ENCODE results near the gene LMCD1.
"Not testable (repeated sequence)": the region's sequence is repeated elsewhere in the genome, so short reads cannot be mapped to it uniquely, and the experiment has no call there.

LMCD1 gene

DNA sequence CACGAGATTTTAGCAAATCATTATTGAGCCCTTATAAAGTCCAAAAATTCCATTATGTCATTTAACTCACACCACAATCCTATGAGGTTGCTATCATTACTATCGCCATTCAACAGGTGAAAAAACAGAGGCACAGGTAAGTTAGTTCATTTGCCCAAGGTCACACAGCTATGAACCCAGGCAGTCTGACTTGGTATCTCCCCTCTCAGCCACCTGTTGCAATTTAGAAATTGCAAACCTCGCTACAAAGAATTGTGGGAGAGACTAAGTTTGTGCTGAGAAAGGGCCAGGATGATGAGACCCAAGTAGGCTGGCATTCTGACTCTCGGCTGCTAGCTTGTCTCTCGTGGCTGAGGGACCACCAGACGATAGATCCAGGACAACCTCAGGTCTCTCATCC, 57.7 kb downstream of the LMCD1 start:
- no peak for FAIRE-seq
- DNase-seq (ENCODE audit: low spot score), result no peak

DNA sequence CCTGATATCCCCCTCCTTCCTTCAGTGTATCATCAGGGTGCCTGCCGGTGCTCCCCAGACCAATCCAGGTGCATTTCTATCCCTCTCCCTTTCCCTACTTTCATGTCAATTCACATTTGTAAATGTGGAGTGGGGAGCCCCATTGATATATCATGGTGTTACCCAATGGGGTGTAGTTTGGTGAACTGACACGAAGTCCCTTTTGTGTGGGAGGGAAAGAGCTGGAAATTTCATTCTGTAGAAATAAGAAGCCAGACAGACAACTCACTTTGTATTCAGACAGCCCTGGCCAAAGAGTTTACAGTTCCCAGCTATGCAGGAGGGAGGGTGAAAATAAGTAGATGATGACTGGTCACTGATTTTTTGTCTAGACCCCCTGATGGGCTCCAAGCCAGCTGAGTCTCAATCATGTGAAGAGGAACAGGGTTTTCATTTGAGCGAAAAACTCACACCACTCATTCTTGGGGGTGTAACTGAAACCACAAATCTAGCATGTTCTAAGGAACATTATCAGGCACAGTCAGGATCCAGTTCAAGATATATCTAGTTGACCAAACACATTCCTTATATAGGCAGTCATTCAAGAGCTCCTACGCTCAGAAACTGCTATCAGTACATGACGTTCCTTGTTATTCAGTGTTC, 58.9 kb downstream of the LMCD1 start:
- FAIRE-seq (no peak), DNase-seq (ENCODE audit: low spot score) (no peak)

DNA sequence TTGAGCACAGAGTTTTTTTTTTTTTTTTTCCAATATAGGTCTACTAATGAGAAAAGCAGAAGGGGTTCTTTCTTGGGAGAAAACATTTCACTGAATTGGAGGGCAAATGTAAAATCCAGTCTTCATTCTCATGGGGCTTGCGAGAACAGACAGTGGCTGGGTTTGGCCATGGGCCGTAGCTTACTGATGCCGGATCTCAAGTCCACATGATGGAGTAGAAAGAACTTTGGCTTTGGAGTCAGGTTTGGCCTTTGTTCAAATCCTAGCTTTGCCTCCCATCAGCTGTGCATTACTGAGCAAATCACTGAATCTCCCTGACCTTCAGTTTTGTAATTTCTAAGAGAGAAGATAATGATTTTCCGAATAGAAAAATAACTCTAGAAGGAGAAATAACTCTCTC, 59.7 kb downstream of the LMCD1 start:
- DNase-seq (ENCODE audit: low spot score) (no peak), FAIRE-seq (no peak)

DNA sequence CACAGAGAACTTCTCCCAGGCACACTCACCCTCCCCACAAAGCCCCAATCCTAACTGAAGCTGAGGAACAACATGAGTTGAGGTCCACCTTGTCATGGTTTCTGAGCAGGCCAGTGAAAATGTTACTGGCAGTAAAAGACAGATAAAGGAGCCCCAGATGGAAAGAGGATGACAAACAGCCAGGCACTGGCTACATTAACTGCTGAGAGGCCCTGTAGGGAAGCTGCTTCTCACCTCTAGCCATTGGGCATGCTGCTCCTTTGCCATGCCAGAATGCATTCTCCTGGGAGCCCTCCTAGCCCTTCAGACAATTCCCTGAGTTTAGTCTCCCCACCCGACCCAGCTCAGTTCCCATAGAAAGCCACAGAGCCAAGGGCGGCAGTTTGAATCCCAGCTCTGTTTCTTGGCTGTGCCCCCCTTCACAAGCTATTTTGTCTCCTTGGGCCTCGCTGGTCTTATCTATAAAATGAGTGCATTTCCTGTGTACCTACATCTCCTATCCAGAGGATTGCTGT, 60.5 kb downstream of the LMCD1 start:
- no peak for FAIRE-seq
- DNase-seq (ENCODE audit: low spot score), result no peak

DNA sequence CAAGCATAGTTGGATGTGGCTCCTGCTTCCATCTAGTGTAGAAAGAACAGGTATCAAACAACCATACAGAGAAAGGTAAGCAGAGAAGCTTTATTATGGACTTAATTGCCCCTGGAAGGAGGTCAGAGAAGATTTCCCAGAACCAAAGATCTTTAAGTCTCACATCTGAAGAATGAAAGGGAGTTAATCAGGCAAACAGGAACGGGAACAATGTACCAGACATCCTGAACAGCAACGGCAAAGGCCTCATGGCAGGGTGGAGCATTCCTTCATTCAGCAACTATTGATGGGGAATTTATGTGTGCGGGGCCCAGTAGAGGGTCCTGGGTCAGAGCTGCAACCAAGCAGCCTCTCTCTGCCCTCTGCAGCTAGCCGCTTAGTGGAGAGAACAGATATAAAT, 61.5 kb downstream of the LMCD1 start:
- no peak for FAIRE-seq
- DNase-seq (ENCODE audit: low spot score), result no peak

DNA sequence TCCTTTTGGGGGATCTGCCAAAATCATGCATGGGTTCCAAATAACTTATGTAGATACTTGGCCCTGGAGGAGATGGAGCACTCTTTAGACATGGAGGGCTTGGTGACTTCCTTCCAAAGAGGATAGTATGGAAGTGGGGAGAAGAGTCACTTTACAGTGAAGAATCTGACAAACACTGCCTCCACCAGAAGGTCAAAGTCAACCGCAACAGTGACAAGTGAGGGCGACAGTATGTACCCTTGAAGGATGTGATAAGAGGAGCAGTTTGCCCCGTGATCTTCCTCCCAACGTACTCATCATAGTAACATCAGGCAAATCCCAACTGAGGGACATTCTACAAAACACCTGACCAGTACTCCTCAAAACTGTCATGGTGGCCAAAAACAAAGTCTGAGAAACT, 62.0 kb downstream of the LMCD1 start:
- DNase-seq (ENCODE audit: low spot score), result no peak
- FAIRE-seq, result no peak

DNA sequence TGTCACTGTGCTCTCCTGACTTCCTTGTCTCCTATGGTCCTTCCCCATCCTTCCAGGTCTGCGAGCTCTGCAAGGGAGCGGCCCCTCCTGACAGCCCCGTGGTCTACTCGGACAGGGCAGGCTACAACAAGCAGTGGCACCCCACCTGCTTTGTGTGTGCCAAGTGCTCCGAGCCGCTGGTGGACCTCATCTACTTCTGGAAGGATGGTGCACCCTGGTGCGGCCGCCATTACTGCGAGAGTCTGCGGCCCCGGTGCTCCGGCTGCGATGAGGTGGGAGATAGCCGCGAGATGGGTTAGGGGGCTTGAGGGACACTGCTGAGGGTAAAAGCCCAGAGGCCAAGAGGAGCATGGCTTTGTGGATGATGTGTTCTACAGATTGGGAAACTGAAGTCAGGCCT, 63.8 kb downstream of the LMCD1 start:
- DNase-seq (ENCODE audit: low spot score), result no peak
- FAIRE-seq, result no peak

DNA sequence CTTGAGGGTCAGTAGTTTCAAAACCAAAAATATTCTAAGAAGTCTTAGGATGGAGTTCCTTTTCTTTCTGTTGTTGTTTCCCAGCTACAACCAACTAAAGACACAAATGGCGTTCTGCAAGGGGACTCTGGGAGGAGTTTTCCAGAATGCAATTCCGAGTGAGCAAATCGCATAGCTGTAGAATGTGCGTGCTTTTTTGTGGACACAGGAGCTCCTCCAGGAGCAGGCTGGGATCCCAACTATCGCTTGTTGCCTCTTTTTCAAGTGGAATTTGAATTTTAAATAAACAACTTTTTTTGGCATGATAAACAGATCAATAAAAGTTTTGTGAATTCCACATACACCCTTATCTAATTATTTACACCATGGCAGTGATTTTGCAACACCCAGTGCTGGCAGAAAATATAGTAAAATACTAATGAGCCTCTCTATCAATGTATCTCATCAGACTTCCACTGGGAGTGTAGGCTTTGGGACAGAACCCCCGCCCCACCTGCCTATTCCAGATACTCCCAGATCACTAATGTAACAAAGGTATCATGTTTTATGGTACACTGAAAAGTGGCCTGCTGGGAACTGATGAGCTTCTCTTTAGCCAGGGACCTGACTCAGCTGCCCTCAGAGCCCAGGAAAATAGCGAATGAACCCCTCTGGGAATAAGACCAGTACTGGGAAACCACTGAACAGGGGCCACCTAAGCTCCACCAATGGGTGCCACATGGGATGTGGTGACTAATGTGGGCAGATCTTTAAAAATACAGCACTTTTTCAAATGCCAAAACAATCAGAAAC, 66.4 kb downstream of the LMCD1 start:
- DNase-seq (ENCODE audit: low spot score), result no peak
- no peak for FAIRE-seq

DNA sequence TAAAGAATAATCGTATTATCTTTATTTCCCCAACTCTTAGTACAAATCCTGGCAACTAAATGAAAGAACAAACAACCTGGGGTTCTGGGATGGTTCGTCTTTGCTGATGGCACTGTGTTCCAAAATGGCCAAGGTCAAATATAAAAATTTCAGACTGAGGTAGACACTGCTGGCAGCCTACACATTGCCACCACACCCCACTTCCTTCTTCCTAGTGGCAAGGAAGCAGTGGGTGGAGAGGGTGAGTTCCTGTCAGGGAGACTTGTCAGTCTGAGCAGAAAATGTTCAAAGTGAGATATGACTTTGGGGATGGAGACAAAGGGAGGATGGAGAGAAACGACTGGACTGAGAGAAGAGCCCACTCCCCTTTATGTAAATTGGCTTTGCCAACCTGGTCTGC, 69.6 kb downstream of the LMCD1 start:
- DNase-seq (ENCODE audit: low spot score) (no peak), FAIRE-seq (no peak)

DNA sequence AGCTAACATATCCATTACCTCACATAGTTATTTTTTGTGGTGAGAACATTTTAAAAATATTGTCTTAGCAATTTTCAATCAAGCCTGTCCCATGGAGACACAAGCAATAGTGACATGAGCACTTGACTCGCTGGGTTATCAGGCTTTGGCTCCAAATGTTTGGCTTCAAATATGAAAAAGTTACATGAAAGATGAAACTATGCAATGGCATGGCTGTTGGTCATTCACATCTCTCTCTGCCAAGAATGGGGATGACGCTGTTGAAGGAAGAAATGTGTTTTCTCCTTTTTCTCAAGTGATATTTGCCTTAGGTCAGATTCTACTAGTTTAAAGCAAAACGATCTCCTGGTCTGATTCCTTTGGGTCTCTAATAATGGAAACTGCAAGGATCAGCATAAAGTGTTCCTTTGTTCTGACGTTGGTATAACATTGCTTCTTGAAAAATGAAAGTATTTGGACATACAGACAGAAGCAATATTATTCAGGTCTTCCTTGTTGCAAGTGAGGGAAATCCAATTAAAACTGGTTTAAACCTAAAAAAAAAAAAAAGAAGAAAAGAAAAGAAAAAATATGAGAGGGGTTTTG, 71.8 kb downstream of the LMCD1 start:
- DNase-seq (ENCODE audit: low spot score) (no peak), FAIRE-seq (no peak)

DNA sequence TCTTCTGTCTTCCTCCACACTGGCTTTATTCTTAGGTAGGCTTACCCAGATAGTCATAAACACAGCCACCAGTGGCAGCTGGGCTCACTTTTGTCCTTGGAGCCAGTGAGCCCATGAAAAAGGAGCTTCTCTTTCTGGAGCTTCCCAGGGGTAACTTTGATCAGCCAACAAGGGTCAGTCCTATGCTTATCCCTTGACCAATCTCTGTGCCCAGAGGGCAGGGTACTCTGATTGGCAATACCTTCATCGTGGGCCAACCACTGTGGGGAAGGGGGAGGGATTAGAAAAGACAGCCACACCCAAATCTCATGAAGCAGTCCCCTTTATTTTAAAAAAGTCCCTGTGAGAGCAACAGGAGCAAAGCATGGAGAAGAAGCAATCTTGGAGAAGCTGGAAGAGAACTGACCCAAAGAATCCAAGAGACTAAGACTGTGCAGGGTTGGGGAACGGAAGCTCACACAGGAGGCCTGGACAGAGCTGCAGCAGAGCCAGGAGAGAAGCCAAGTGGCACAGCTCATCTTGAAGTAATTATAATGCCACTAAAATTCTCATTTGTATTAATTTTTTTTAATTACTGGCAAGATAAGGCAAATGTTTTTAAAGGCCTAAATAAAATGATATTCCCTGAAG, 72.5 kb downstream of the LMCD1 start:
- FAIRE-seq (no peak), DNase-seq (ENCODE audit: low spot score) (no peak)

DNA sequence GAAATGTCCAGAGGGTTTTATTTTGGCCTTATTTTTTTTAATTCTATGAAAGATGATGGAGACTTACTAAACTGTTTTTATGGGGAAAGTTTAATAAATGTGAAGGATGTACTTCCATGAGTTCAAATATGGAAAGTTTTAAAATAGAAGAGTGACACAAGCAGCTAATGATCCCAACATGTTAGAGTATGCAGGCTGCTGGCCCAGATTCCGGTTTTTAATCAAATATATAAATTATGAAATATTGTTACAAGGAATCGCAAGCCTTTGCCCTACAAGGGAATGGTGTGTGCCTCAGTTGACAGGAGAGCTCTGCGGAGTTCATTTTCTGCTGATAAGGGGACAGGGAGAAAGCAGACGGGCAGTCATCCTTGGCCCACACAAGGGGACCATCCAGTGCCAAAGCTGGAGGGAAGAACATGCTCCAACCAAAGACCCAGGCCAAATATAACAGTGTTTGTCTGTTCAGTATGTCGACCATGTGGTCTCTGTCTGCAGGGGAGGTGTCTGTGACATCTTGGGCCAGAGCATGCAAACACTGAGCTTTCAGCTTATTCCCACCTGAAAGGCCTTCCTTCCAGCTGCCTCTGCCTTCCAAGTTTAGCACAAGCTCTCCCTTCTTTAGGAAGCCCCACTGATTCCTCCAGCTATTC, 73.2 kb downstream of the LMCD1 start:
- DNase-seq (ENCODE audit: low spot score) (no peak), FAIRE-seq (no peak)

DNA sequence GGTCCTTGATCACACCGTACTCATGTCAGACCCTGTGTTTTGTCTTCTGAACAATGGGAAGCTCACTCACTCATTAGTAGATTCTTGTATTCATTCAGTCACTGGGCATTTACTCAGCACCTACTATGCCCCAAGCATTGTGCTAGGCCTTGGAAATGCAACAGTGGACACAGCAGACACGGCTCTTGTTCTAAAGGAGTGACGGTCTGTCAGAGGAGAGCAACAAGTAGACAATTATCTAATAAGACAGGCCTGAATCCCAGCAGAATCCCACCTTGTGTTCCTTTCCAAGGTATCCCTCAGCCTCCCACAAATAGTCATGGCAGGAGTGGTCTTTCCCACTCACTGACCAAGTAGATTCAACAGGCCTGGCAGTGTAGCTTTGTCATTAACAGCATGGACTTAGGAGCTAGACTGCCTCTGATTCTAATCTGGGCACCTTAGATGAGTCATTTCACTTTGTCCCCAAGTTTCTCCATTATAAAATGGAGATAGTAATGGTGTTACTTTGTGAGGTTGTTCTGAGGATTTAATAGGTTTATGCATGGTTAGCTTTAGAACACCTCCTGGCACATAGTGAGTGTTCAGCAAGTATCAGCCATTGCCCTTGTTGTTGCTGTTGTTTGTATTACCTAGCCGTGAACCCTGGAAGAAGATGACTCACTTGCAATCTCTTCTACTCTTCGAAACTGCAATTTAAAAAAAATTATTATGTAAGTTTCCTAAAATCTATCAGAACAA, 73.9 kb downstream of the LMCD1 start:
- DNase-seq (ENCODE audit: low spot score) (no peak), FAIRE-seq (no peak)

DNA sequence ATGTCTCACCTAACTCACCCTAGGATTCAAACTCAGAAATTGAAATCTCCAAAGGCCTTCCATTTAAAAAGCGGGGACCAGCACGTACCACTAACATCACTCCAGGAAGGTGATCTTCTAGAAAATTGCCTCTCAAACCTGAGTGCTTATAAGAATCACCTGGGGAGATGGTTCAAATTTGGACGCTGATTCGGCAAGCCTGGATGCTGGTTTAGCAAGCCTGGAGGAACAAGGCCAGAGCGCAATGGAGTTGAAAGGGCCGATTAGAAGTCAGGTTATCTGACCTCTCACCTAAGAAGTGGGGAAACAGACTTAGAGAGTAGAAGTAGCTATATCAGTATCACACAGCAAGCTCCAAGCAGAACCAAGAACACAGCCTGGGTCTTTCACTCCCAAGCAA, 74.8 kb downstream of the LMCD1 start:
- DNase-seq (ENCODE audit: low spot score) (no peak), FAIRE-seq (no peak)

DNA sequence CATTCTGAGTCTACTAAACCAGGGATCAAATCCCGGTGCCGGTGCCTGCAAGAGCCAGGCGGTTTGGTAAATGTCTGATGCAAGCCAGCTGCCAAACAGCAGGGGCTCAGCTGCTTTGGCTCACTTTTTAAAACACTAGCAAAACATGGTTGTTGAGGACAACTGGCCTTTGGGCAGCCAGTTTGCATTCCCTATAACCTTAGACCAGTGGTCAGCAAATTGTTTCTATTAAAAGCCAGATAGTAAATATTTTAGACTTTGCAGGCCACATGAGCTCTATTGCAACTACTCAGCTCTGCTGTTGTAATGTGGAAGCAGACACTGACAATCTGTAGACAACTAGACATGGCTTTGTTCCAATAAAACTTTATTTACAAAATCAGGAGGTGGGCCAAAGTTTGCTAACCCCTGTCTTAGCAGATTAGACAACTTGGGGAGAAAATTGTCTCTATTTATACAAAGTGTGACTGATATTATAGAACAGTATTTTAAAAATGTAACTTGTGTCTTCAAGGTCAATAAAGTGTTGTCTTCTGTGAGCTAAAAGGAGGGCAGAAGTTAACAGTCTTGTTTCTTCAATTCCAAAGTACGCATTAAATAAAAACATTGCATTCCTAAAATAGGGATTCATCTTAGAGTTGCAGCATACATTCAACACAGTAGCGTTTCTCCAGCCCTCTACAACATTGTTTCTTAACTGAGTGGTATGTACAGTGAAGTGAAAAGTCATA, 75.4 kb downstream of the LMCD1 start:
- FAIRE-seq (no peak), DNase-seq (ENCODE audit: low spot score) (no peak)

DNA sequence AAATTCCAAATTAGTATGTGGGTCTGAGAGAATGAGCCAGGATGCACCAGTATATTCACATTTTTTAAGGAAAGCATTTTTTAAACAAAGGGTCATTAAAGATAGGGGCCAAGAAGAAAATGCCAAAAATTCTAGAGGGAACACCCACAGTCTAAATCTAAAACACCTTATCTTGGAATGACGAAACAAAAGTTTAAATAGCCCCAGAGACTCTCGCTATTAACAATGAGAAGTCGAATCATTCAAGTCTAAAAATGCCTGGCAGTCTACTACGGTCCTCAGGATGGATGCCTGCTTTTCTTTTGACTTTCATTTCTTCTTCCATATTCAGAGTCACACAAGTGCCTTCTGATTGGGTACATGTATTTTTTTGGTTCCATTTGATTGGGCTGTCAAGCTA, 76.7 kb downstream of the LMCD1 start:
- DNase-seq (ENCODE audit: low spot score) (no peak), FAIRE-seq (no peak)

DNA sequence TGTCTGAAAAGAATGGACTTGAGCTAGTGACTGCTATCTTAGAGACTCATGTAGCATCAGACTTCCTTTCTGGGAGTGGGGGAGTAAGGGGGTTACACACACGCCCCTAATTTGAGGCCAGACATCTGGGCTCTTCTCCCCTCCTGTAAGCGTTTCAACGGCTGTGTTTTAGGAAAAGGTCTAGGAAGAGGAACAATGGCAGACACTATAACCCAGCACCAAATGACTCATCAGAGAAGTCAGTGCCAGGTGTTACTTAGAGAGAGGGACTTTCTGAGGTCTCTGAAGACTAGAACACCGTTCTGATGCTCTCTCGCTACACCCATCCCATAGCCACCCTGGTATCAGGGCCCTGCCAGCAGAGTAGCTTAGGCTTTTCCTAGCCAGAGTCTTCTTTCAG, 77.5 kb downstream of the LMCD1 start:
- DNase-seq (ENCODE audit: low spot score) (peak; percentile 59), FAIRE-seq (no peak)

DNA sequence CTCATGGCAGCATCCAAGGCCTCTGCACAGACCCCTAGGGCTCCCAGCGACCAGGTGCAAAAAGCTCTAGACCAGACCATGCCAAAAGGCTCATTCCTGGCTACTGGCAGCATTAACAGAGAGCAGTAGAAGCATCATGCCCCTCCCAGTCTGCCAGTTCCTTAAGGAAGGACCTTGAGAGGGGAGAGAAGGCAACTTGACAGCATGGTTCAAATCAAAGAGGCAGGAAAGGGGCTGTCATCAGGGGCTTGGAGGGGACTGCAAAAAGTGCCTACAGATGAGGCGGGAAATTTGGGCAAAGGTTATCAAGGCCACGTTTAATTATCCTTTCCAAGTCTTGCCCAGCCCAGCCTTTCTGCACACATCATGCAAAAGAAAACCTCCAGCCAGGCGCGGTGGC, 78.3 kb downstream of the LMCD1 start:
- DNase-seq (ENCODE audit: low spot score) (no peak), FAIRE-seq (no peak)

DNA sequence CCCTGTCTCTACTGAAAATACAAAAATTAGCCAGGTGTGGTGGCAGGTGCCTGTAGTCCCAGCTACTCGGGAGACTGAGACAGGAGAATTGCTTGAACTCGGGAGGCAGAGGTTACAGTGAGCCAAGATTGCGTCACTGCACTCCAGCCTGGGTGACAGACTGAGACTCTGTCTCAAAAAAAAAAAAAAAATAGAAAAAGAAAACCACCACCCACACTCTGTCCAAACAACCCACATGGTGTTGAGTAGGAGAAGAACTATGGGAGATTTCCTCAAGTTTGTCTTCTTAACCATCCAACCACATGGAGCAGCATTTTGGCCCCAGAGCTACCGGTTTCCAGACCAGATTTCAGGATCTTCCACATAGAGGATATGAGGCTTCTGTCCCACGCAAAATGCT, 78.8 kb downstream of the LMCD1 start:
- FAIRE-seq; DNase-seq (ENCODE audit: low spot score): not testable (repeated sequence)

DNA sequence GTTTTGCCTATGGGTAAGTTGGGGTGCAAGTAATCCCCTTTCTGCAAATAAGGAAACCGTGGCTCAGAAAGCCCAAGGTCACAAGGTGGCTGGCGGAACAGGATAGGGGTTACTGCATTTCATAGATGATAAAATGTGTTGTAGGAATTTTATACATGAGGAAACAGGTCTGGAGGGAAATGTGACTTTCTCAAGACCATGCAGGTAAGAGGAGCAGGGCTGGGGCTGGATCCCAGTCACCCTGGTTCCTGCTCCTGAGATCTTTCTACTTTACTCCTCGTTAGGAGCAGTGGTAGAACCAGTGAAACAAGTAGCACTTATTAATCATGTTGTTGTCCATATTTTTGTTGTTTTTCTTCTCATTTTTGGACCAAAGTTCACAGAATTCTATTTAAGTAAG, 79.8 kb downstream of the LMCD1 start:
- no peak for FAIRE-seq

More for the DNA sequence above, 79.8 kb downstream of the LMCD1 start:
- DNase-seq (ENCODE audit: low spot score), result no peak
